ENCODE results near the gene PRKCB. TPM values are rescaled to one million over a fixed set of nuclear protein-coding genes. Genes with fewer than 3 reads are reported as not detected.
A peak's percentile ranks its signal among the peaks of the same experiment; 100 is the strongest.

The PRKCB gene
- total and polyA plus RNA-seq, 9 donors: 0.38 to 5.0 (median 1.2) TPM

DNA sequence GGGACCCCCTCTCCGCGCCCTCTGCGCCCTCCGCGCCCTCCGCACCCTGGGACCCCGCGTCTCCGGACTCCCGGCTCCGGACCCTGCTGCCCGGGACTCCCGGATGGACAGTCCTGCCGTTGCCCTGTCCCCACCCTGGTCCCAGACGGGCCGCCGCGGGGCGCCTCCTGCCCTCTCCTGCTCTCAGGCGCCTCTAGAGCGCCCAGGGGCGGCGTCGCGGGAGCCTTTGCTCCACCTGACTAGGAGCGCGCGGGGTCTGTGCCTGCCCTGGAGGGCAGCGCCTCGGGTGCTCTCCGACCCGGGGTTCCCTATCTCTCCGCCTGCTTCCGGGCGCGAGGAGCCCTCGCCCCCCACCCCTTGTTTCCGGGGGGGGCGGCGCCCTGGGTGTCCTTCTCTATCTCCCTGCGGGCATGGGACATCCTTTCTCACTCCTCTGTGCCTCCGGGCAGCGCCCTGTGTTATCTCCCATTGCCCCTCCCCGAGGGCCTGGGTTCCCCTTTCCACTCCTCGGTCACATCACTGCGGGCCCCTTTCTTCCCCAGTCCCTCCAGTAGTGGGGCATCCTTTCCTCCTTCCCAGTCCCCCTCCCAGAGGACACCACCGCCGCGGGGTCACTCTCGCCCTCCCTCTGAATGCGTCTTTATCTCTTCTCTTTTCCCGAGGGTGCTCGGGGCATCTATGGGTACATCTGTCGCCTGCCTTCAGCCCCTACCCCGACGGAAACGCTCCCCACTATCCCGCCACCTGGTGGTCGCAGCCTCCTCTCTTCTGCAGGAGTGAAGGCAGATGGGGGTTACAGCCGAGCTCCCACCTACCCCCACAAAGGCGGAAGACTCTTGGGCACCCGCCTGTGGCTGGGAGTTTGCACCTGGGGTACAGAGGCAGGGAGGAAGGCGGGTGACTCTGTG, 875 bp downstream of the PRKCB start:
- no peak for TF ChIP-seq EP300 (IDR thresholded peaks at IDR 0.05)
- TF ChIP-seq POLR2A (IDR thresholded peaks at IDR 0.05): no peak
- TF ChIP-seq, protein P1, sequence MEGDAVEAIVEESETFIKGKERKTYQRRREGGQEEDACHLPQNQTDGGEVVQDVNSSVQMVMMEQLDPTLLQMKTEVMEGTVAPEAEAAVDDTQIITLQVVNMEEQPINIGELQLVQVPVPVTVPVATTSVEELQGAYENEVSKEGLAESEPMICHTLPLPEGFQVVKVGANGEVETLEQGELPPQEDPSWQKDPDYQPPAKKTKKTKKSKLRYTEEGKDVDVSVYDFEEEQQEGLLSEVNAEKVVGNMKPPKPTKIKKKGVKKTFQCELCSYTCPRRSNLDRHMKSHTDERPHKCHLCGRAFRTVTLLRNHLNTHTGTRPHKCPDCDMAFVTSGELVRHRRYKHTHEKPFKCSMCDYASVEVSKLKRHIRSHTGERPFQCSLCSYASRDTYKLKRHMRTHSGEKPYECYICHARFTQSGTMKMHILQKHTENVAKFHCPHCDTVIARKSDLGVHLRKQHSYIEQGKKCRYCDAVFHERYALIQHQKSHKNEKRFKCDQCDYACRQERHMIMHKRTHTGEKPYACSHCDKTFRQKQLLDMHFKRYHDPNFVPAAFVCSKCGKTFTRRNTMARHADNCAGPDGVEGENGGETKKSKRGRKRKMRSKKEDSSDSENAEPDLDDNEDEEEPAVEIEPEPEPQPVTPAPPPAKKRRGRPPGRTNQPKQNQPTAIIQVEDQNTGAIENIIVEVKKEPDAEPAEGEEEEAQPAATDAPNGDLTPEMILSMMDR (IDR thresholded peaks at IDR 0.05): no peak
- no peak overlapping the region for H3K27ac ChIP-seq
- intact Hi-C loops (cut with DNase I): no loop called here
- no peaks in the 10 kb centered on the region for H3K27me3 ChIP-seq
- peak overlapping the region; percentile 32 for H3K4me3 ChIP-seq
- WGBS, 3 donors: 2% methylated on average over 52 to 63 of the region's 63 CpGs
- no peak for DNase-seq
- H3K9me3 ChIP-seq: no peaks in the 10 kb centered on the region
- no peaks in the 10 kb centered on the region for H3K36me3 ChIP-seq
- no peaks in the 10 kb centered on the region for H3K4me1 ChIP-seq (ENCODE audit: insufficient read depth)

DNA sequence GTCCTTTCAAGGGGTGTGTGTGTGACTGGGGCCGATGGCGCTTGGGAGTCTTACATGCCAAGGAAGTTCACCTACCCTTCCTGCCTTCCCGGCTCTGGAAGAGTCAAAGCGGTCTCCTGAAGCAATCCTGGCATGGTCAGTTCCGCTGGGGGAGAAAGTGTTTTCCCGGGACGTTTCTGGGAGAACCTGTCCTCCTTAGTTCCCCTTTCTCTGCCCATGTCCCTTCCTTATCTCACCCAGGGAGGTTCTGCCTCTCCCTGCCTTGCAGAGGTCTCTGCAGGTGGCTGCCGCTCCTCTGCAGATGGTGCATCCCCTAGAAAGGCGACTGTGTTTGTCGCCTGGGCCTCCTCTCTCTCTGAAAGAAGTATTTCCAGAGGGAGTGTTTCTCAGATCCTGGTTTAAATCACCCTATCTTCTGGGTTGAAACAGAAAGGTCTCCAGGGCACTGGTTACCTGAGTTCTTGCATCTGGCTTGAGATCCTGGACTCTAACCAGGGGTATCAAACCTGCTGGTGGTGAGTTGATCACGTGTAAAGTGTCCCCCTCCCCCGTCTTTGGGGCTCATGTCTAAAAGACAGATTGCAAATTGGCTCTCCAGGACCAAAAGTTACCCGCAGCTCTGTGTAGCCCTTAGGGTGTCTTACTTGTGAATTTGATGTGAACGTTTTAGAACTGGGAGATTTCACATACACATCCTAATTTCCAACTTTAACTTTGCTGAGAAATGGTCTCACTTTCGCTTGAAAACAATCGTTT, 1.9 kb downstream of the PRKCB start:
- no peaks in the 10 kb centered on the region for H3K36me3 ChIP-seq
- H3K4me3 ChIP-seq: no peak overlapping the region
- no peaks in the 10 kb centered on the region for H3K4me1 ChIP-seq (ENCODE audit: insufficient read depth)
- intact Hi-C loops (cut with DNase I): no loop called here
- H3K9me3 ChIP-seq: no peaks in the 10 kb centered on the region
- no peaks in the 10 kb centered on the region for H3K27me3 ChIP-seq
- 38 to 47% (median 40%) methylated on average over 16 of the region's 16 CpGs for WGBS, 3 donors
- TF ChIP-seq EP300 (IDR thresholded peaks at IDR 0.05) (no peak), POLR2A (IDR thresholded peaks at IDR 0.05) (no peak)
- TF ChIP-seq, protein P1 (IDR thresholded peaks at IDR 0.05): no peak
- no peak overlapping the region for H3K27ac ChIP-seq
- no peak for DNase-seq

DNA sequence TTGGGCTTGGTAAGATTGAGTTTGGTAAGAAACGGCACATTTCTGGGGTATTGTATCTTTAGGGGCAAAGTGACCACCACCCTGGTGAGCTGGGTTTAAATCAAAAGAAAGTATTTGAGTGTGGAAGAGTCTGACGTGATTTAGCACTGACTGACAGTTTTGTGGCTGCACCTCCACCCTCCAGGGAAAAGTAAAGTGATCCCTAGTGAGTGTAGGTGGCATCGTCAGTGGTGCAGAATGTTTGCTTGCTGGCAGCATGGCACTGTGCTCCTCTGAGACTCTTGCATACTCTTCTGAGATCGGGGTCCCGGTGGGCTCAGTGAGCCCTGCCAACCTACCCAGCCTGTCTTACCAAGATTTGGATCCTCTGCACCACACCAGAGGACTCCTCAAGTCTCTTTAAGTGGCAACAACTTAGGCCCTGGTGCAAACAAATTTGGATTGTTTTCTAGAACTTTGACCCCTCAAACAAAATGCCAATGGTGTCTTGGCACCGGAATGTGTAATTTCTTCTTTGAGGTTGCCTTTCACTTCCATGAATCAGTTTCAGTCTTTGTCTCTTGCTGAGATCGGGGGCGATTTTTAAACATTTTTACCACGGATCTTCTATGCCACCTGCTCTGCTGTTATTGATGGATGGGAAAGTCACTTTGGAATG, 2.8 kb downstream of the PRKCB start:
- Histone ChIP-seq H3K27ac (no peak overlapping the region), H3K27me3 (no peaks in the 10 kb centered on the region), H3K36me3 (no peaks in the 10 kb centered on the region), H3K9me3 (no peaks in the 10 kb centered on the region), H3K4me1 (ENCODE audit: insufficient read depth) (no peaks in the 10 kb centered on the region), H3K4me3 (no peak overlapping the region)
- no peak for DNase-seq
- no peak for TF ChIP-seq POLR2A (IDR thresholded peaks at IDR 0.05)
- TF ChIP-seq EP300 (IDR thresholded peaks at IDR 0.05): no peak
- TF ChIP-seq, protein P1 (IDR thresholded peaks at IDR 0.05): no peak
- WGBS, 3 donors: 61 to 75% (median 73%) methylated on average over 9 of the region's 9 CpGs
- intact Hi-C loops (cut with DNase I): no loop called here

DNA sequence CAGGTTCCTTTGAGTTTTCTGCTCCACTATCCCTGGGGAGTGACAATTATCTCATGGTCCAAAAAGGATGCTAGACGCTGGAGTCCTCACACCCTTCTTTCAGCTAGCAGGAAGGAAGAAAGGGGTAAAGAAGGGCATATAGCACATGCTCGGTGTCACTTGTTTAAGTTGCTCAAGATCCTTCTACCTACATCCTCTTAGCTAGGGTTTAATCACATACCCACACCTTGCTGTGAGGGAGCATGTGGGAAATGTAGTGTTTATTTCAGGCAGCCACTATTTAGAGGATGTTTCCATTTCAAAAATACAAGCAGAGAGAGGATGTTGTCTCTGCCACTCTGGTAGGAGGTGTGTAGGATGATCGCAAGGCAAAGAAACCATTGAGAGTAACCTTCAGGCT, 4.5 kb downstream of the PRKCB start:
- Histone ChIP-seq H3K36me3 (no peaks in the 10 kb centered on the region), H3K4me3 (no peak overlapping the region), H3K9me3 (no peaks in the 10 kb centered on the region), H3K4me1 (ENCODE audit: insufficient read depth) (no peaks in the 10 kb centered on the region), H3K27ac (no peak overlapping the region), H3K27me3 (no peaks in the 10 kb centered on the region)
- no peak for DNase-seq
- intact Hi-C loops (cut with DNase I): no loop called here
- WGBS, 3 donors: 77 to 87% (median 77%) methylated on average over 3 of the region's 3 CpGs
- TF ChIP-seq POLR2A (IDR thresholded peaks at IDR 0.05): no peak
- no peak for TF ChIP-seq EP300 (IDR thresholded peaks at IDR 0.05)
- TF ChIP-seq, protein P1 (IDR thresholded peaks at IDR 0.05): no peak

Data from ovary (tissue), 9 donors.